ENCODE results near the gene ALX4.

Gene ALX4

GRCh38 chr11:44285756-44286155 is 24.2 kb downstream of the ALX4 start:
- H3K27me3 Mint-ChIP-seq, result peaks cover 6% of the 10 kb centered on the region
- intact Hi-C loops (cut with micrococcal nuclease), result loop anchor here (1.0 to 5.0 kb wide), 2 partner anchors 253 to 332 kb away; no protein-coding TSS in a partner anchor
- no peaks in the 10 kb centered on the region for H3K4me1 Mint-ChIP-seq (ENCODE audit: low read depth)

GRCh38 chr11:44282620-44283019 is 27.3 kb downstream of the ALX4 start:
- H3K27me3 Mint-ChIP-seq, result peaks cover 6% of the 10 kb centered on the region
- H3K9me3 Mint-ChIP-seq, result no peaks in the 10 kb centered on the region
- no peak overlapping the region for H3K4me3 Mint-ChIP-seq
- H3K4me1 Mint-ChIP-seq (ENCODE audit: low read depth), result no peaks in the 10 kb centered on the region
- H3K27ac Mint-ChIP-seq, result no peak overlapping the region
- H3K36me3 Mint-ChIP-seq (ENCODE audit: low read depth), result no peaks in the 10 kb centered on the region
- intact Hi-C loops (cut with micrococcal nuclease), result no loop called here

More at GRCh38 chr11:44285756-44286155, 24.2 kb downstream of the ALX4 start:
- no peak overlapping the region for H3K27ac Mint-ChIP-seq
- H3K9me3 Mint-ChIP-seq, result no peaks in the 10 kb centered on the region
- H3K4me3 Mint-ChIP-seq, result no peak overlapping the region
- no peaks in the 10 kb centered on the region for H3K36me3 Mint-ChIP-seq (ENCODE audit: low read depth)

GRCh38 chr11:44281151-44281550 is 28.8 kb downstream of the ALX4 start:
- Mint-ChIP-seq H3K27me3 (peaks cover 2% of the 10 kb centered on the region), H3K9me3 (no peaks in the 10 kb centered on the region), H3K4me3 (no peak overlapping the region), H3K27ac (no peak overlapping the region), H3K4me1 (ENCODE audit: low read depth) (no peaks in the 10 kb centered on the region), H3K36me3 (ENCODE audit: low read depth) (no peaks in the 10 kb centered on the region)
- intact Hi-C loops (cut with micrococcal nuclease), result no loop called here

- H3K27ac Mint-ChIP-seq, result no peak overlapping the region
- H3K4me1 Mint-ChIP-seq (ENCODE audit: low read depth), result no peaks in the 10 kb centered on the region
- intact Hi-C loops (cut with micrococcal nuclease), result no loop called here
- H3K36me3 Mint-ChIP-seq (ENCODE audit: low read depth), result no peaks in the 10 kb centered on the region
- no peak overlapping the region for H3K4me3 Mint-ChIP-seq
- no peaks in the 10 kb centered on the region for H3K9me3 Mint-ChIP-seq
- peaks cover 2% of the 10 kb centered on the region for H3K27me3 Mint-ChIP-seq
Observed at GRCh38 chr11:44280257-44280656, 29.7 kb downstream of the ALX4 start.

GRCh38 chr11:44279483-44279882 is 30.5 kb downstream of the ALX4 start:
- H3K4me1 Mint-ChIP-seq (ENCODE audit: low read depth), result no peaks in the 10 kb centered on the region

GRCh38 chr11:44277196-44278090 is 32.5 kb downstream of the ALX4 start:
- H3K36me3 Mint-ChIP-seq (ENCODE audit: low read depth), result no peaks in the 10 kb centered on the region
- no peak overlapping the region for H3K27ac Mint-ChIP-seq
- H3K4me3 Mint-ChIP-seq, result no peak overlapping the region
- H3K4me1 Mint-ChIP-seq (ENCODE audit: low read depth), result no peaks in the 10 kb centered on the region
- intact Hi-C loops (cut with micrococcal nuclease), result no loop called here
- no peaks in the 10 kb centered on the region for H3K27me3 Mint-ChIP-seq
- no peaks in the 10 kb centered on the region for H3K9me3 Mint-ChIP-seq

More at GRCh38 chr11:44279483-44279882, 30.5 kb downstream of the ALX4 start:
- no peaks in the 10 kb centered on the region for H3K9me3 Mint-ChIP-seq
- peaks cover 2% of the 10 kb centered on the region for H3K27me3 Mint-ChIP-seq
- intact Hi-C loops (cut with micrococcal nuclease), result no loop called here
- H3K36me3 Mint-ChIP-seq (ENCODE audit: low read depth), result no peaks in the 10 kb centered on the region
- no peak overlapping the region for H3K27ac Mint-ChIP-seq
- no peak overlapping the region for H3K4me3 Mint-ChIP-seq

- H3K27me3 Mint-ChIP-seq, result no peaks in the 10 kb centered on the region
- H3K9me3 Mint-ChIP-seq, result no peaks in the 10 kb centered on the region
- H3K27ac Mint-ChIP-seq, result no peak overlapping the region
- H3K4me1 Mint-ChIP-seq (ENCODE audit: low read depth), result no peaks in the 10 kb centered on the region
- intact Hi-C loops (cut with micrococcal nuclease), result no loop called here
- H3K4me3 Mint-ChIP-seq, result no peak overlapping the region
- H3K36me3 Mint-ChIP-seq (ENCODE audit: low read depth), result no peaks in the 10 kb centered on the region
Observed at GRCh38 chr11:44275961-44276550, 33.9 kb downstream of the ALX4 start.

- Mint-ChIP-seq H3K9me3 (no peaks in the 10 kb centered on the region), H3K36me3 (ENCODE audit: low read depth) (no peaks in the 10 kb centered on the region), H3K27me3 (no peaks in the 10 kb centered on the region), H3K4me3 (no peak overlapping the region), H3K27ac (no peak overlapping the region), H3K4me1 (ENCODE audit: low read depth) (no peaks in the 10 kb centered on the region)
- intact Hi-C loops (cut with micrococcal nuclease), result no loop called here
Observed at GRCh38 chr11:44275241-44275640, 34.7 kb downstream of the ALX4 start.

- Mint-ChIP-seq H3K27me3 (no peaks in the 10 kb centered on the region), H3K9me3 (no peaks in the 10 kb centered on the region), H3K36me3 (ENCODE audit: low read depth) (no peaks in the 10 kb centered on the region), H3K4me1 (ENCODE audit: low read depth) (no peaks in the 10 kb centered on the region), H3K4me3 (no peak overlapping the region), H3K27ac (no peak overlapping the region)
- intact Hi-C loops (cut with micrococcal nuclease), result no loop called here
Observed at GRCh38 chr11:44274404-44274803, 35.5 kb downstream of the ALX4 start.

- H3K27me3 Mint-ChIP-seq, result no peaks in the 10 kb centered on the region
Observed at GRCh38 chr11:44271286-44271685, 38.7 kb downstream of the ALX4 start.

GRCh38 chr11:44270403-44271273 is 39.3 kb downstream of the ALX4 start:
- intact Hi-C loops (cut with micrococcal nuclease), result no loop called here
- Mint-ChIP-seq H3K9me3 (no peaks in the 10 kb centered on the region), H3K4me1 (ENCODE audit: low read depth) (no peaks in the 10 kb centered on the region), H3K36me3 (ENCODE audit: low read depth) (no peaks in the 10 kb centered on the region), H3K27ac (no peak overlapping the region), H3K27me3 (no peaks in the 10 kb centered on the region), H3K4me3 (no peak overlapping the region)

More at GRCh38 chr11:44271286-44271685, 38.7 kb downstream of the ALX4 start:
- H3K36me3 Mint-ChIP-seq (ENCODE audit: low read depth), result no peaks in the 10 kb centered on the region
- H3K4me1 Mint-ChIP-seq (ENCODE audit: low read depth), result no peaks in the 10 kb centered on the region
- intact Hi-C loops (cut with micrococcal nuclease), result no loop called here
- no peaks in the 10 kb centered on the region for H3K9me3 Mint-ChIP-seq
- no peak overlapping the region for H3K27ac Mint-ChIP-seq
- H3K4me3 Mint-ChIP-seq, result no peak overlapping the region

GRCh38 chr11:44269369-44270351 is 40.3 kb downstream of the ALX4 start:
- H3K36me3 Mint-ChIP-seq (ENCODE audit: low read depth), result no peaks in the 10 kb centered on the region
- no peaks in the 10 kb centered on the region for H3K27me3 Mint-ChIP-seq
- no peaks in the 10 kb centered on the region for H3K9me3 Mint-ChIP-seq
- no peak overlapping the region for H3K27ac Mint-ChIP-seq
- H3K4me1 Mint-ChIP-seq (ENCODE audit: low read depth), result no peaks in the 10 kb centered on the region
- H3K4me3 Mint-ChIP-seq, result no peak overlapping the region
- intact Hi-C loops (cut with micrococcal nuclease), result no loop called here

GRCh38 chr11:44268614-44269080 is 41.3 kb downstream of the ALX4 start:
- H3K4me1 Mint-ChIP-seq (ENCODE audit: low read depth), result no peaks in the 10 kb centered on the region
- no peaks in the 10 kb centered on the region for H3K27me3 Mint-ChIP-seq
- H3K27ac Mint-ChIP-seq, result no peak overlapping the region
- H3K36me3 Mint-ChIP-seq (ENCODE audit: low read depth), result no peaks in the 10 kb centered on the region
- no peaks in the 10 kb centered on the region for H3K9me3 Mint-ChIP-seq
- H3K4me3 Mint-ChIP-seq, result no peak overlapping the region
- intact Hi-C loops (cut with micrococcal nuclease), result no loop called here

Measured in dendritic cell treated with granulocyte-macrophage colony-stimulating factor and Interleukin-4, amounts not matched to agents 40 ng/mL and 50 ng/mL, for 4 days (primary cell).